ENCODE results near the gene GRAPL.
A peak's percentile ranks its signal among the peaks of the same experiment; 100 is the strongest.
"Not testable (repeated sequence)": the region's sequence is repeated elsewhere in the genome, so short reads cannot be mapped to it uniquely, and the experiment has no call there.

Gene GRAPL

DNA sequence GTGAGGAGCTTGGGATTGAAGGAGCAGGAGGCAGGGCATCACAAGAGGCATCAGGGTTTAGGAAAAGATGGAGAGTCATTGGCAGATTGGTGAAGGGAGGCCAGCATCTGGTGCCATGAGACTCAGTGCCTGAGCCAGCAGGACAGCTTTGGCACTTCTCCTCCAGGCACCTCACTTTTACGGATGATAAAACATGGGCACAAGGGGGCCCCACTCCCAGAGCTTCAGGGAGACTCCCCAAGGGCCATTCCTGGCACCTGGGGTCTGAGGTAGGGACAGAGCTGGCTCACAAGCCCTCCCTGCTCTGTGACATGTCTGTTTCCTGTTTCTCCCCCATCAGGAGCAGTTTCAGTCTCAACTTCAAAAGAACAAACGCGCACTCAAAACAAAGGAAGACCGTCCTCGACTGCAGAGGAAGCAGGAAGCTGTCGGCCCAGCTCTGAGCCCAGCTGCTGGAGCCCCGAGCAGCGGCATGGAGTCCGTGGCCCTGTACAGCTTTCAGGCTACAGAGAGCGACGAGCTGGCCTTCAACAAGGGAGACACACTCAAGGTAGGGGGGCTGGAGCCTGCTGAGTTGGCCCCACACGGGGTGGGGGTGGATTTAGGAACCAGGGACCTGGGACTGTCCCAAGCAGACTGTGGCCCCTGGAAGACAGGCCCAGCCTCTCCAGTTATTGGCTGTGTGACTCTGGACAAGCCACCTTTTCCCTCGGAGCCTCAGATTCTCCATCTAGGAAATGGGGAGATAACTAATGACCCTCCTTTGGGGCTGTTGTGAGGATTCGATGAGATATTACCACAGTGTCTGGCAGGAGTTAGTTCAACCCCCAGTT is at the start of gene GRAPL:
Gene GRAPL, plus strand, starts transcription at position 442 of the 833 bp plus-strand sequence. Its CDS starts 31 bp downstream, at position 473.
- FAIRE-seq: peak; percentile 94
- not testable (repeated sequence) for DNase-seq (ENCODE audit: insufficient read length, low spot score)

DNA sequence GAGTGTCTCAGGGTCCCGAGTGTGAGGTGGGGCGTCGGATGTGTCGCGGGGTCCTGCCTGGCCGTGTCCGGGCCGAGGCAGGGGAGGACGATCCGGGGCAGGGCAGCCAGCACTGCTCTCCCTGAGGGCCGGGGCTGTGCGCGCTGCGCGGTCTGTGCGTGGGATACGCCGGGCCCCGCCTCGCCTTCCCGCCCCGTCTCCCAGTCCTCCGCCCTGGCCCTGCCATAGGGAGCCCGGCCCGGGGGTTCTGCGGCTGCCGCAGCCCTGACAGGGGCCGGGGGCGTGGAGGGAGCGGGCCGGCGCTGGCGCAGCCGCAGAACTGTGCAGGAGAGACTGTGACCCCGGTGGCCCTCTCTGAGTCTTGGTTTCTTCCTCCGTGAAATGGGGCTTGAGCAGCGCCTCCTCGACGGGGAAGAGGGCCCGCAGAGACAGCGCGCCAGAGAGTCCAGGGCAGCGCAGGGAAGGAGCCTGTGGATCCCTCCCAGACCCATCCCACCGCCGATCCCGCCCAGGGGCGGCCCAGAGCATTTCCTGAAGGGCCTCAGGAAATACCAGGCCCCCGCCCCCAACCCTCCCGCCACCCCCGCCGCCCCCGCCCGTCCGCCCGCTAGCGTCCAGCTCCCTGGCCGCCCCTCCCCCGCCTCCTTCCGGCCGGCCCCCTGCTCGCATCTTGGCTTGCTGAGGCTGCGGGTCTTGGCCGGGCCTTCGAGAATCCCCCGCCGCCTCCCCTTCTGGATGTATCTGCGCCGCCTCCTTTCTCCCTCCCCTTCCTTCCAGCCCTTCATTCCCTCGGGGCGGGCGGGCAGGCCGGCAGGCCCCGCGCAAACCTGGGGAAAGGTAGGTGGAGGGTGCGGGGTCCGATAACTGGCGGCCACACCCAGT is 38.3 kb upstream of the GRAPL start:
- DNase-seq (ENCODE audit: insufficient read length, low spot score); FAIRE-seq: not testable (repeated sequence)

DNA sequence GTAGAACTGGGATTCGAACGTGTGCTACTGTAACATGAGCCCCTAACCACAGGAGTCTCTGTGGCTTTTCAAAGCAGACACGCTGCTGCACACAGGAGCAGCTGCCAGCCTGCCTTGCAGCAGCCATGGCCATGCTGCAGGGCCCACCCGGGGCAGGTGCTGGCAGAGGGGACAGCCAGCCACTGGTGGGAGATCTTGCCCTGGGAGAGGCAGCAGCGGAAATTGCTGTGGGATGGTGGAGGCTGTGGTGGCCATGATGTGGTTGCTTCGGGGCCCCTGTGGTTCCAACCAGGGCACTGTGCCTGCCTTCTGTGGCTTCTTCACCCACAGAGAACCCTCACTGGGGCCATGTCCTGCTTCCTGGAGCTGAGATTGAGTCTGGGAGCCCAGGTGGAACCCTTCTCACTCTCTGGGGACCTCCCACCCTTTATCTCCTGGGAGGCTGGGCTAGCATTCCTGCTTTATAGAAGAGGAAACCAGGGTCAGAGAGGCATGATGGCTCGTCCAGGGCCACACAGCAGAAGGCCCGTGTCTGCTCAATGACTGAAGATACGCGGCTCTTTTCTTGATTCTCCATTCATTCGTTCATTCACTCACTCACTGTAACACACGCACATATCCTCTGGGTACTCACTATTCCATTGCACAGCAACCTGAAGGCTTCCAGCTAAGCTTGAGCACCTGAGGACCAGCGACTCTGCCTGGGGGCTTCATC is 37.2 kb upstream of the GRAPL start:
- DNase-seq (ENCODE audit: insufficient read length, low spot score); FAIRE-seq: not testable (repeated sequence)

DNA sequence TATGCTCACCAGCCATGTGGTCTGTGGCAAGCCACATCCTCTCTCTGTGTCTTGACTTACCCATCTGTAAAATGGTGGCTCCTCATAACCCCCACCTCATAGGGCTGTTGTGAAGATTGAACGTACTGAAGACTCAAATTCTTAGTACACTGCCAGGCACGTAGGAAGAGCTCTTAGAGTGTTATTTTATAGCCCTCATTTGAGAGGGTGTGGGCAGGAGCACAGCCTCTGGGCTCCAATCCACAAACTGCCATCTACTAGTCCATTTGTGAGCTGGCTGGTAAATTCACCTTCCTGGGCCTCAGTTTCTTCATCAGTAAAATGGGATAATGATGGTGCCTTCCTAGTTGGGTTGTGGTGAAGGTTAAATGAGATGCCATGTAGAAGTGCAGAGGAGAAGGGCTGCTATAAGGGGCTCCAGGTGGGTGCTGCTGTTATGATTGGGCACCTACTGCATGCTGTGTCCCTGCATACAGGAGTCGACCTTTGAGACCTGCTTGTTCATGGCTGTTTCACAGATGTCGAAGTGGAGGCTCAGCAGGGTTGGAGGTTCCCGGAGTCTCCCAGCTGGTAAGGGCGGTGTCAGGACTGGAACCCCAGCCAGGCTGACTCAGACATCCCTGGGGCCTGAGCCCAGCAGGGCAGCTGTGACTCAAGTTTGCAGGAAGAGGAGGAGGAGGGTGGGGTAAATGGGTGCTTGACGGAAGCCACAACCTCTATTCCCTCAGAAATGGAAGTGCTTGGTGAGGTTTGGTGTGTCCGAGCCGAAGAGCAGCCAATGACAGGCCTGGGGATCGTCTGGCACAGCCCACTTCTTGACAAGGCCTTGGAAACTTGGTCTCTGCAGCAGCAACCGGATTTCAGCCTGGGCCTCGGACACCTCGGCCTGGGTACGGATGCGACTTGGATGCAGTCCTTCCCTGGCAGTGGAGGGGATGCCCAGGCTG is 34.4 kb upstream of the GRAPL start:
- FAIRE-seq: not testable (repeated sequence)

DNA sequence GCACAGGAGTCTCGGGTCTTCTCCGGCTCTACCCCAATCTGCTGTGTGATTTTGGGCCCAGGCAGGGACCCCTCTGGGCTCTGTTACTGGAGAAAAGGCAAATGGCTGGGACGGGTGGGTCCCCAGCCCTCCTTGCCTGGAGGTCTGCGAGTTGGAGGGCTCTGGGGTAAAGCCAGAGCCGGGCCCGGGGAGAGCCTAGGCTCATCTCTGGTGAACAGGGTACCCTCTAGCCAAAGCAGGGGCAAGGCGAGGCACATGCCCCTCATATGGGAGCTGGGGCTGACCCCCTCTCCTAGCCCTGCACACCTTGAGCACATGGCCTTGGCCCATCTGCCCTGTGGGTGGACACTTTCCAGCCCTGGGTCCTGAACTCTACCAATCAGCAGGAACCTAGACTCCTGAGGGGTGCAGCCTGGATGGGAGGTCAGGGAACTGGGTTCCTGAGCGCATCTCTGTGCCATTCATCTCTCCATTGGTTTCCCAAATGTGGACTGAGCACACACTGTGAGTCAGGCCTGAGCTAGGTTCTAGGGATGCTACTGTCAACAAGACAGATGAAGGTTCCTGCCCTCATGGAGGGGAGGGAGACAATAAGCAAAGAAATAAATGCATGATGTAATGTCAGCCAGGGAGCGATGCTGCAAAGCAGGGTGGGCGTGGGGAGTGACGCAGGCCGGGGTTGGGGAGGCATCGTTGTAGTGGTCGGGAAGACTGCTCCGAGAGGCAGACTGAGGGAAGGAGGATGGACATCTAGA is 33.5 kb upstream of the GRAPL start:
- not testable (repeated sequence) for FAIRE-seq; DNase-seq (ENCODE audit: insufficient read length, low spot score)

More for the DNA sequence above, 34.4 kb upstream of the GRAPL start:
- not testable (repeated sequence) for DNase-seq (ENCODE audit: insufficient read length, low spot score)

DNA sequence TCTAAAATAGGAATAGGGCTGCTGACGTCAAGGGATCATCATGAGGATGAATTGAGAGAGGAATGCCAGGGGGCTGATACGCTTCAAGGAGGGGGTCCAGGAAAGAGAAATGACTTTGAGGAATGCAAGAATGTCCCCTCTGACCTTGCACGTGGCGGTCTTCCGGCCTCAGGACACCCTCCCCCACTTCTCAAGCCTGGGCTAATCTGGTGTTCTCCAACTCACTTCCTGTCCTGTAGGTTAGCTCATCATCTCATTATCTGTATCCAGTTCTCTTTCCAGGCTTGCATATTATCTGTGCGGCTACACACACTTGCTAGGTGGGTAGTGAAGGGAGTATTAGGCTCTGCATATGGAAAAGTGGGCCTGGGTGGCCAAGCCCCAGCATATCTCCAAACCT is 18.9 kb upstream of the GRAPL start:
- not testable (repeated sequence) for FAIRE-seq; DNase-seq (ENCODE audit: insufficient read length, low spot score)

DNA sequence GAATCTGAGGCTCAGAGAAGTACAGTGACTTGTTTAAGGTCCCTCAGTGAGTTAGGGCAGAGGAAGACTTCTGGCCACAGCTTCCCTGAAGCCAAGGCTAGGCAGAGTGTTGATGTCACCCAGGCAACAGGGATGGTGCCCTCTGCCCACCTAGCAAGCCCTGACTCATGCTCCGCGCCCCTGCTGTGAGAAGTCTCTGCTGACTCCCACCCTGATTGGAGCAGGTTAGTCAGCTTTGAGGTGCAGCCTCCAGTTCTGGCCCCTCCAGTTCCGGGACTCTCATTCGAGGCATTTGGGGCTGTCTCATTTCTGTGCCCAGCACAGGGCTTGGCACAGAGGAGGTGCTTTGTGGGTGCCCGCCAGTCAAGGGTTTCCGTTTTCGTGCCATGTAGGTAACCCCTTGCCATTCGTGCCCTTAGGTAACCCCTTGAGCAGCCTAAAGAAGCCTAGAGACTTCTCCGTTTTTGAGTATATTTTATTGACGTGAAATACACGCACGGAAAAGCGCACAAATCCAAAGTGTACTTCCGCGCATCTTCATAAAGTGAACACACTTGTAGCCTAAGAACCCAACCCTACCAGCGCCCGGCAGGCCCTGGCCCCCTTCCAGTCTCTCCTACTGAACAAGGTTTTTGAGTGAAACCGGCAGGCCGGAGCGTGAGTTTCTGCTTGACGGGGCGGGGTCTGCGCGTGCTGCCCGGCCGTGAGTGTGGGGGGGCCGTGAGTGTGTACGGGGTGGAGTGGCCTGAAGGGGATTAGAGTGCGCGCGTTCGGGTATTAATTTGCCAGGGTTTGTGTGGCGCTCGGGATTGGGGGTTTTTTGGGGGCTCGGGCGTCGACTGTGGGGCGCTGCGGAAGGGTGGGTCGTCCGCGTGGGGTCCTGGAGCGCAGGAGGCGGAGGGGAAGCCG is 16.9 kb upstream of the GRAPL start:
- FAIRE-seq: peak; percentile 97

DNA sequence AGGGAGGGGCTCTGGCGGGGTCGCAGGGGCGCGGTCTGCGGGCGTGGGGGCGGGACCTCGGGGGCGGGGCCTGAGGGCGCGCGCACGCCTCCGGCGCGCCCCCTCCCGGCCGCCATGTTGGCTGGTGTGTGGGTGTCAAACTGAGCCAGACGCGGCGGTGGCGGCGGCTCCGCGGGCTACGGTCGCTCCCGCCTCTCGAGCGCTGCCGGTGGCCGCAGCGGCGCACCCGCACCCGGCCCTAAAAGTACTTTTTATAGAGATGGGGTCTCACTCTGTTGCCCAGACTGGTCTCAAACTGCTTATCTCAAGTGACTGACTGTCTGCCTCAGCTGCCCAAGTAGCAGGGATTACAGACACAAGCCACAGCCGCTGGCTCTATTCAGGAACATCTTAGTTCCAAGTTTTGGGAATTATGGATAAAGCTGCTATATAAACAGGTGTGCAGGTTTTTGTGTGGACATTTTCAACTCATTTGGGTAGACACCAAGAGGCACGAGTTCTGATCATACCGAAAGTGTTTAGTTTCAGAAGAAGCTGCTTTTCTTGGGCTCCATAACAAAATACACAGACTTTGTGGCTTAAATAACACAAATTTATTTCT is 16.2 kb upstream of the GRAPL start:
- FAIRE-seq: not testable (repeated sequence)

More for the DNA sequence above, 16.9 kb upstream of the GRAPL start:
- DNase-seq (ENCODE audit: insufficient read length, low spot score): not testable (repeated sequence)

DNA sequence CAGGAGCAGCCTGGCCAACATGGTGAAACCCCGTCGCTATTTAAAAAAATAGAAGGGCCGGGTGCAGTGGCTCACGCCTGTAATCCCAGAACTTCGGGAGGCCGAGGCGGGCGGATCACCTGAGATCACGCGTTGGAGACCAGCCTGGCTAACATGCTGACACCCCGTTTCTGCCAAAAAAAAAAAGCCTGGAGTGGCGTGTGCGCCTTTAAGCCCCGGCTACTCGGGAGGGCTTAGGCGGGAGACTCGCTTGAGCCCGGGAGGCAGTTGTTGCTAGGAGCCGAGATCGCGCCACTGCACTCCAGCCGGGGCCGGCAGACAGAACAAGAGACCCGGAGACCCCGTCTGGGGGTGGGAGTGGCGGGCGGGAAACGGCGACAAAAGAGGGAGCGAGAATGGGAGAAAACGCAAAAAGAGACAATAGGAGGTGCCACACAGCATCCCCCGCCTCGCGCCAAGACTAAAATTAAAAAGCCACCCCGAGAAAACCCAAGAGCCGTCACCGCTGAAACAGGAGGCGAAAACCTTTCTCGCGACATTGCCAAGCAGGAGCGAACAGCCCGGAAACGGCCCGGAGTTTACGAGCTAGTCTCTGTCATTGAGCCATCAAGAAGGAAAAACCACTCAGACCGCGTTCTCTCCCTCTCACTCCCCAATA is 15.5 kb upstream of the GRAPL start:
- DNase-seq (ENCODE audit: insufficient read length, low spot score); FAIRE-seq: not testable (repeated sequence)

More for the DNA sequence above, 16.2 kb upstream of the GRAPL start:
- not testable (repeated sequence) for DNase-seq (ENCODE audit: insufficient read length, low spot score)

DNA sequence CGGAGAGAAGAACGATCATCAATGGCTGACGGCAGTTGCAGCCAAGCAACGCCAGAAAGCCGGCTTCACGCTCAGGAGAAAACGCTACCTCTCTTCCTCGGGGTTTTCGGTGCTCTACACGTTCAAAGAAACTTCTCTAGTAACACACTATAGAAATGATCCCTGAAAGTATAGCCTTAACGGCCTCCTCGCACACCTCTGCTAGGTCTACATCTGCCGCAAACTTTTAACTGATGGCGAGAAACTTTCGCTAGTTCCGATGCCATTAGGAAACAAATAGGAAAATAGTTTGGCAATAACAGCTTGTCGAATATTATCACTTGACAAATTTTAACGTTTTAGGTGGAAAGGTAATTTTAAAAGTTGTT is 14.9 kb upstream of the GRAPL start:
- not testable (repeated sequence) for FAIRE-seq; DNase-seq (ENCODE audit: insufficient read length, low spot score)

DNA sequence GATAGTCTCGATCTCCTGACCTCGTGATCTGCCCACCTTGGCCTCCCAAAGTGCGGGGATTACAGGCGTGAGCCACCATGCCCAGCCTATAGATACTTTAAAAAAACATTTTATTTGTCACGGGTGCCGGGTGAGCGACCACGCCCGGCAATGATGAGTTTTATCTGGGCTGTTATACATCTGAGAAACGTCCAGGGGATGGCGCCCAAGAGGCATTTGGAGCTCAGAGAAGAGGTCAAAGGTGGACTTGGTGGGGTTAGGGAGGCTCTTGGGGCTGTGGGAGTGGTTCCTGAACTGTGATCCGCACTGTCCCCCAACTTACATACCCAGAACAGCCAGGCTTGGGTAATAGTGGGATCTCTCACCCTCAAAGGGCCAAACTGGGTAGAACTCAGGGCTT is 8.7 kb upstream of the GRAPL start:
- DNase-seq (ENCODE audit: insufficient read length, low spot score): not testable (repeated sequence)
- peak; percentile 93 for FAIRE-seq

DNA sequence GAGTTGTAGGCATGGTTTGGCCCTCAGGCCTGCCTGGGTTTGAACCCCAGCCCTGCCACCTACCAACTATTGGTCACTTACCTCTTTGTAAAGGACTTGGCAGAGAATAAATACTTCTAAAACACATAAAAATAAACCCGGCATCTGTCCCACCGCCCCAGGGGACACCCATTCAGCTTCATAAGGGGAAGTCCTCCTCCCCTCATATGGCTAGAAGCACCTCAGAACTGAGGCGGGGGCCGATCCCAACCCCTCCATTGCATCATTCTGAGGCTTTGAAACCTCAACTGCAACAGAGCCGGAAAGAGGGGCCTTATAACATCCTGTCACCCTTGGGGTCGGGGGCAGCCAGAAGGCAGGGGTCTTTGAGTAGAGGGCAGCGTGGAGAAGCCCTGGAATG is 2.1 kb upstream of the GRAPL start:
- not testable (repeated sequence) for FAIRE-seq; DNase-seq (ENCODE audit: insufficient read length, low spot score)

DNA sequence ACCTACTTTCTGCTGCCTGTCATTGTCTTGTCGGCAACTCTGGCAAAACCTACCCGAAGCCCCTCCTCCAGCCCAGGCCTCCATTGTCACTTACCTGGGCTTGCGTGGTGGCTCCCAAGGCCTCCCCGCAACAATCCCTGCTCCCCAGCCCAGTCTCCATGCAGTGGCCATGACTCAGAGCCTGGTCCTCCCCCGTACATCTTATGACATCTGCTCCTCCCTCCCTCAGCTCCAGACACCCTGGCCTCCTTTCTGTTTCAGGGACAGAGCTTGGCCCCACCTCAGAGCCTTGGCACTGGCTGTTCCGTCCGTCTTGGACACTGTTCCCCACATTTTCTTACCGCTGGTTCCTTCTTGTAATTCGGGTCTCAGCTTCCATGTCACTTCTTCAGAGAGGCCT is 2.1 kb downstream of the GRAPL start:
- peak; percentile 59 for FAIRE-seq
- not testable (repeated sequence) for DNase-seq (ENCODE audit: insufficient read length, low spot score)

DNA sequence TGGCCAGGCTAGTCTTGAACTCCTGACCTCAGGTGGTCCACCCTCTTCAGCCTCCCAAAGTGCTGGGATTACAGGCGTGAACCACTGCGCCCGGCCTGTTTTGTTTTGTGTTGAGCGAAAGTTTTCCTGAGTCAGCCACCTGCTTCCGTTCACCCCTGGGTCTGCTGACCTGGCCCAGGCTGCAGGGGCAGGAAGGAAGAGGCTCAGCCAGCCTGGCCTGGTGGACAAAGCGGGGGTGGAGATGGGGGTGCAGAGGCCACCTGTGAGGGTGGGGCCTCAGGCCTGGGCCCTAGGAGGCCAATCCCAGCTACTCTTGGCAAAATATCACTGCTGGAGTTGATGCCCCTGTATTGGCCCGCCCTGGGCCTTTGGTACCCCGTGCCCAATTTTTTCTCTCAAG is 3.7 kb downstream of the GRAPL start:
- DNase-seq (ENCODE audit: insufficient read length, low spot score): not testable (repeated sequence)

DNA sequence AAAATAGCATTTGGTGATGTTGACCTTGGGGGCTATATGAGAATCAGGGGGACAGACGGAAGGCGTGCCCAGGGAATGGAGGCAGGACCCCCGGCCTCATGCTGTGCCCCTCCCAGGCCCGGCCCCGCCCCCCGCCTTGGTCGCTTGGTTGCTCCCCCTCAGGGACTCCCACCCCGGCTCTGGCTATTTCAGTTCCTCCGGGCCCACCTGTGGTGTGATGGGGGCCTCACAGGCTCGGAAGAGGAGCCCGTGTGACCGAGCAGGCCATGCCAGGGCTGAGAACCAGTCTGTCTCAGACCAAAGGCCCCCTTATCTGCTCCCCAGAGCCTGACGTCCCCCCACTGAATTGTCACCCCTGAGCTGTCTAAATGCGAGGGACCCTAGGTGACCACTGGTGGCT is 4.4 kb downstream of the GRAPL start:
- not testable (repeated sequence) for FAIRE-seq; DNase-seq (ENCODE audit: insufficient read length, low spot score)

More for the DNA sequence above, 3.7 kb downstream of the GRAPL start:
- FAIRE-seq: peak; percentile 99

DNA sequence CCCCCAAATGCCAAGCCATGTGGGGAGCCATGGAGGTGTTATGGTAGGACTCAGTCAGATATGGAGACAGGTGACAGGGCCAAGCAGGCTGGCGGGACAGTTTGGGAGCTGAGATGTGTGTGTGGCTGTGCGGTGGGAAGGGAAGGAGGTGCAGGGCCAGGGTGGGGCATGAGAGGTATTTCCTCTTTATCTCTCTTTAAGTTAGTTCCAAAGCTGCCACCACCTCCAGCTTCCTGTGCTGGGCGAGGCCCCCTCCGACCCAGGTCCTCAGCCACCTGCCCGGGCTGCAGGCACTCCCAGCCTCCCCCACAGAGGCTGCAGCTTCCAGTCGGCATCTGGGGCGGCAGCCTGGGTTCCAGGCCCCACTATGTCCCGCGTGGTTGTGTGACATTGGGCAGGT is 6.4 kb downstream of the GRAPL start:
- not testable (repeated sequence) for DNase-seq (ENCODE audit: insufficient read length, low spot score)
- peak; percentile 74 for FAIRE-seq

DNA sequence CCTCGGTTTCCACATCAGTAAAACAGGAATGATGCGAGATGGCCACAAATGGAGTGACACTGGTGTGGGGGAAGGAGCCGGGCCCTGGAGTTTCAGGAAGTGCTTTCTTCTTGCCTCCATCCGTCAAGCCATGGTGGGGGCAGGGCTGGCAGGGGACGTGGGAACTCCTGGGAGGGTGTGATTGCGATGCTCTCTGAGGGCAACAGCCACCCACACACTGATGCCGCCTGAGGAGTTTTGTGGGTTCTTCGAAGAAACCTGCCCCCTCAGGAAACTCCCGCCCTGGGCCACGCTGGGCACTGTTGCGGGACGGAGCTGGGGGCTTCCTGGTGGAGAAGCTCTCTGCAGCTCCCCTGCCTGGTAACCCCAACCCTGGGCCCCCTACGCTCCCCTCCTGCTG is 8.0 kb downstream of the GRAPL start:
- not testable (repeated sequence) for DNase-seq (ENCODE audit: insufficient read length, low spot score)
- FAIRE-seq: peak; percentile 90

All from GM19239 (cell line).